Thyroid gland (tissue), 4 donors: Measurements from ENCODE around the gene SMPX.

Experiments used
- CTCF ChIP-seq, 6 experiments: fragments of 200-600 bp in 3 of 6; fragments of 450-650 bp in 3 of 6; sonication (generic) in 3 of 6; IDR thresholded peaks; one replicate each; pipeline ENCODE4 v1.5.1; 2016 to 2019; ENCODE audit warnings: antibody characterized with exemption in 6 of 6, mild to moderate bottlenecking in 2 of 6, inconsistent platforms in 1 of 6, moderate library complexity in 1 of 6
- POLR2A ChIP-seq, 2 donors: fragments of 450-650 bp; IDR thresholded peaks; one replicate each; pipeline ENCODE4 v1.6.1; 2017; ENCODE audit warnings: antibody characterized with exemption in 2 of 2, mild to moderate bottlenecking in 2 of 2, moderate library complexity in 1 of 2

GRCh38 chrX:21700967-21701366 is 56.9 kb downstream of the SMPX start:
- TF ChIP-seq CTCF (IDR thresholded peaks at IDR 0.05) (no peak), POLR2A (IDR thresholded peaks at IDR 0.05) (no peak)
